ENCODE data around the gene SPATA2L.

DNA sequence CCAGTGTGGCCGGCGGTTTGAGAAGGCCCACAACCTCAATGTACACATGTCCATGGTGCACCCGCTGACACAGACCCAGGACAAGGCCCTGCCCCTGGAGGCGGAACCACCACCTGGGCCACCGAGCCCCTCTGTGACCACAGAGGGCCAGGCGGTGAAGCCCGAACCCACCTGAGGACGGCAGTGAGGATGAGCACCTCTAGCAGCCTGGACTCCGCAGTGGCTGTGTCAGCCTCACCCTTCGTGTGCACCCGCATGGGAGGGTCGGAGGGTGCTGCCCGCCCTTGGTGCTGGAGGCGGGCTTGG, 36.5 kb upstream of the SPATA2L start:
- TF ChIP-seq POLR2AphosphoS5 (IDR thresholded peaks at IDR 0.05; ENCODE audit: low read depth) = no peak
- TF ChIP-seq, protein P1, sequence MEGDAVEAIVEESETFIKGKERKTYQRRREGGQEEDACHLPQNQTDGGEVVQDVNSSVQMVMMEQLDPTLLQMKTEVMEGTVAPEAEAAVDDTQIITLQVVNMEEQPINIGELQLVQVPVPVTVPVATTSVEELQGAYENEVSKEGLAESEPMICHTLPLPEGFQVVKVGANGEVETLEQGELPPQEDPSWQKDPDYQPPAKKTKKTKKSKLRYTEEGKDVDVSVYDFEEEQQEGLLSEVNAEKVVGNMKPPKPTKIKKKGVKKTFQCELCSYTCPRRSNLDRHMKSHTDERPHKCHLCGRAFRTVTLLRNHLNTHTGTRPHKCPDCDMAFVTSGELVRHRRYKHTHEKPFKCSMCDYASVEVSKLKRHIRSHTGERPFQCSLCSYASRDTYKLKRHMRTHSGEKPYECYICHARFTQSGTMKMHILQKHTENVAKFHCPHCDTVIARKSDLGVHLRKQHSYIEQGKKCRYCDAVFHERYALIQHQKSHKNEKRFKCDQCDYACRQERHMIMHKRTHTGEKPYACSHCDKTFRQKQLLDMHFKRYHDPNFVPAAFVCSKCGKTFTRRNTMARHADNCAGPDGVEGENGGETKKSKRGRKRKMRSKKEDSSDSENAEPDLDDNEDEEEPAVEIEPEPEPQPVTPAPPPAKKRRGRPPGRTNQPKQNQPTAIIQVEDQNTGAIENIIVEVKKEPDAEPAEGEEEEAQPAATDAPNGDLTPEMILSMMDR (IDR thresholded peaks at IDR 0.05; ENCODE audit: insufficient read depth, low read length) = no peak

Data from HL-60 (cell line).